Stimulated activated CD4-positive, alpha-beta T cell treated with anti-CD3 and anti-CD28 coated beads, TNF-alpha, amount 100 ng/mL, for 4 hours (primary cell): ENCODE results near the gene FAM20C.
"Not testable (repeated sequence)": the region's sequence is repeated elsewhere in the genome, so short reads cannot be mapped to it uniquely, and the experiment has no call there.

Source experiments
- DNase-seq, 3 experiments: peaks; one replicate each; pipeline ENCODE4 v3.0.0-alpha.2; 2020; ENCODE audit warnings: low read depth in 3 of 3

FAM20C gene

GRCh38 chr7:191105-191980 lies 1.0 kb upstream of the FAM20C start:
- DNase-seq: no peak

GRCh38 chr7:192701-193480 lies 520 bp downstream of the FAM20C start:
- no peak for DNase-seq

GRCh38 chr7:193481-194251 lies 1.3 kb downstream of the FAM20C start:
- DNase-seq: no peak

GRCh38 chr7:194252-195009 lies 2.1 kb downstream of the FAM20C start:
- DNase-seq: no peak

GRCh38 chr7:195010-195829 lies 2.8 kb downstream of the FAM20C start:
- DNase-seq: no peak

GRCh38 chr7:195830-196128 lies 3.4 kb downstream of the FAM20C start:
- DNase-seq: no peak

- DNase-seq: no peak
These were observed 3.9 kb downstream of the FAM20C start for GRCh38 chr7:196283-196682.

GRCh38 chr7:196778-197321 lies 4.5 kb downstream of the FAM20C start:
- no peak for DNase-seq

GRCh38 chr7:197413-198335 lies 5.3 kb downstream of the FAM20C start:
- no peak for DNase-seq

GRCh38 chr7:199483-200249 lies 7.3 kb downstream of the FAM20C start:
- DNase-seq: no peak

GRCh38 chr7:200290-200689 lies 7.9 kb downstream of the FAM20C start:
- no peak for DNase-seq

GRCh38 chr7:200704-201103 lies 8.3 kb downstream of the FAM20C start:
- DNase-seq: no peak

GRCh38 chr7:204326-204725 lies 12.0 kb downstream of the FAM20C start:
- DNase-seq: no peak

- DNase-seq: no peak
These were observed 13.0 kb downstream of the FAM20C start for GRCh38 chr7:205115-206010.

- DNase-seq: not testable (repeated sequence)
These were observed 14.0 kb downstream of the FAM20C start for GRCh38 chr7:206351-206750.

- no peak for DNase-seq
These were observed 15.2 kb downstream of the FAM20C start for GRCh38 chr7:207418-208129.

- DNase-seq: no peak
These were observed 15.8 kb downstream of the FAM20C start for GRCh38 chr7:208130-208673.
